ENCODE data around the gene THOC7. TPM values are rescaled to one million over a fixed set of nuclear protein-coding genes. Genes with fewer than 3 reads are reported as not detected.

Gene THOC7
- total RNA-seq, 1 experiment from 2014 or later: 78.3 TPM

- no peak for TF ChIP-seq CTCF (IDR thresholded peaks at IDR 0.05; ENCODE audit: insufficient read depth in 1 of 2, low read depth in 1 of 2, low read length in 1 of 2, severe bottlenecking in 1 of 2, unreplicated experiment in 1 of 2)
- no peak overlapping the region for H3K4me3 Mint-ChIP-seq (ENCODE audit: unreplicated experiment)
- no peaks in the 10 kb centered on the region for H3K9me3 Mint-ChIP-seq (ENCODE audit: unreplicated experiment)
- Histone ChIP-seq H3K4me3 (ENCODE audit: low read depth, low read length) (no peak overlapping the region), H3K9me3 (no peaks in the 10 kb centered on the region), H3K36me3 (ENCODE audit: control insufficient read depth, insufficient read depth, low read length) (no peaks in the 10 kb centered on the region; the same call in 1 of the 2 replicates), H3K27me3 (replicated peaks; ENCODE audit: control insufficient read depth, insufficient read depth, low read length) (no peaks in the 10 kb centered on the region), H3K4me1 (peaks cover 11% of the 10 kb centered on the region)
- peaks cover 21% of the 10 kb centered on the region for H3K4me1 Mint-ChIP-seq (ENCODE audit: low read depth, unreplicated experiment)
- H3K27ac Mint-ChIP-seq (ENCODE audit: unreplicated experiment): no peak overlapping the region
- no peak for DNase-seq
- ChIA-PET POLR2A (interaction anchor here (0.6 kb wide), 1 partner anchor 213 kb away, joined by 4 read pairs; no protein-coding TSS in a partner anchor), CTCF (no interaction called here)
- intact Hi-C loops (cut with micrococcal nuclease; ENCODE audit: unreplicated experiment): no loop called here
- H3K36me3 Mint-ChIP-seq (ENCODE audit: insufficient read depth, unreplicated experiment): no peaks in the 10 kb centered on the region
- no TSS peak for BruUV-seq (replicated peaks)
- H3K27me3 Mint-ChIP-seq (ENCODE audit: insufficient read depth, unreplicated experiment): no peaks in the 10 kb centered on the region
Observed at GRCh38 chr3:63857311-63857710, 6.3 kb downstream of the THOC7 start.

GRCh38 chr3:63855333-63855940, 8.2 kb downstream of the THOC7 start:
- Histone ChIP-seq H3K36me3 (ENCODE audit: control insufficient read depth, insufficient read depth, low read length) (no peaks in the 10 kb centered on the region; the same call in 1 of the 2 replicates), H3K27me3 (replicated peaks; ENCODE audit: control insufficient read depth, insufficient read depth, low read length) (no peaks in the 10 kb centered on the region), H3K4me1 (no peaks in the 10 kb centered on the region), H3K9me3 (no peaks in the 10 kb centered on the region), H3K4me3 (ENCODE audit: low read depth, low read length) (no peak overlapping the region)
- TF ChIP-seq CTCF (IDR thresholded peaks at IDR 0.05; ENCODE audit: insufficient read depth in 1 of 2, low read depth in 1 of 2, low read length in 1 of 2, severe bottlenecking in 1 of 2, unreplicated experiment in 1 of 2): no peak
- Mint-ChIP-seq H3K4me3 (ENCODE audit: unreplicated experiment) (no peak overlapping the region), H3K27me3 (ENCODE audit: insufficient read depth, unreplicated experiment) (no peaks in the 10 kb centered on the region), H3K9me3 (ENCODE audit: unreplicated experiment) (no peaks in the 10 kb centered on the region), H3K36me3 (ENCODE audit: insufficient read depth, unreplicated experiment) (no peaks in the 10 kb centered on the region), H3K4me1 (ENCODE audit: low read depth, unreplicated experiment) (peaks cover 9% of the 10 kb centered on the region), H3K27ac (ENCODE audit: unreplicated experiment) (no peak overlapping the region)
- intact Hi-C loops (cut with micrococcal nuclease; ENCODE audit: unreplicated experiment): no loop called here
- no peak for DNase-seq
- BruUV-seq (replicated peaks): no TSS peak
- ChIA-PET POLR2A (no interaction called here), CTCF (no interaction called here)

- H3K27ac Mint-ChIP-seq (ENCODE audit: unreplicated experiment): no peak overlapping the region
- TF ChIP-seq CTCF (IDR thresholded peaks at IDR 0.05; ENCODE audit: insufficient read depth in 1 of 2, low read depth in 1 of 2, low read length in 1 of 2, severe bottlenecking in 1 of 2, unreplicated experiment in 1 of 2): no peak
- no peaks in the 10 kb centered on the region for H3K27me3 Mint-ChIP-seq (ENCODE audit: insufficient read depth, unreplicated experiment)
- DNase-seq: no peak
- intact Hi-C loops (cut with micrococcal nuclease; ENCODE audit: unreplicated experiment): no loop called here
- Histone ChIP-seq H3K4me3 (ENCODE audit: low read depth, low read length) (no peak overlapping the region), H3K27me3 (replicated peaks; ENCODE audit: control insufficient read depth, insufficient read depth, low read length) (no peaks in the 10 kb centered on the region), H3K9me3 (no peaks in the 10 kb centered on the region), H3K36me3 (ENCODE audit: control insufficient read depth, insufficient read depth, low read length) (no peaks in the 10 kb centered on the region), H3K4me1 (peaks cover 4% of the 10 kb centered on the region)
- no TSS peak for BruUV-seq (replicated peaks)
- H3K36me3 Mint-ChIP-seq (ENCODE audit: insufficient read depth, unreplicated experiment): no peaks in the 10 kb centered on the region
- H3K4me1 Mint-ChIP-seq (ENCODE audit: low read depth, unreplicated experiment): peaks cover 4% of the 10 kb centered on the region
- POLR2A ChIA-PET: no interaction called here
- no peak overlapping the region for H3K4me3 Mint-ChIP-seq (ENCODE audit: unreplicated experiment)
- CTCF ChIA-PET: interaction anchor here (0.7 kb wide), 1 partner anchor 63 kb away, joined by 4 read pairs; no protein-coding TSS in a partner anchor
- H3K9me3 Mint-ChIP-seq (ENCODE audit: unreplicated experiment): no peaks in the 10 kb centered on the region
Observed at GRCh38 chr3:63853106-63853505, 10.5 kb downstream of the THOC7 start.
